Mammary epithelial cell (primary cell): ENCODE results near the gene MYO1C.
A peak's percentile ranks its signal among the peaks of the same experiment; 100 is the strongest.

Experiments
- CTCF ChIP-seq, 2 donors: IDR thresholded peaks in 1 of 2; conservative IDR thresholded peaks in 1 of 2; 2 replicates each; pipeline ENCODE4 v1.5.1; 2011 to 2012; ENCODE audit warnings: inconsistent platforms in 2 of 2, low read length in 2 of 2, mild to moderate bottlenecking in 2 of 2, control low read depth in 1 of 2, low read depth in 1 of 2; ENCODE audit not compliant: insufficient read depth in 1 of 2; ENCODE audit errors: extremely low read depth in 1 of 2
- EZH2 ChIP-seq: IDR thresholded peaks from 2 replicates; pipeline ENCODE4 v1.6.1; 2012; ENCODE audit warnings: low read length, inconsistent platforms, borderline replicate concordance

- TF ChIP-seq CTCF (conservative IDR thresholded peaks at IDR 0.05 in 1 of 2, IDR thresholded peaks at IDR 0.05 in 1 of 2; ENCODE audit: extremely low read depth in 1 of 2, insufficient read depth in 1 of 2, low read depth in 1 of 2, low read length in 2 of 2) = peak; percentile 52 to 78
- no peak for TF ChIP-seq EZH2
Observed at GRCh38 chr17:1515640-1516387, 23.3 kb upstream of the MYO1C start.
